Nephron progenitor cell (in vitro differentiated cells): ENCODE measurements around the gene SMIM14.

Experiments
- DNase-seq: peaks from one replicate; pipeline ENCODE4 v3.0.0; 2021
- H3K27ac Mint-ChIP-seq: 2 replicates; pipeline ENCODE4 v1.8.0; 2021; ENCODE audit warnings: mild to moderate bottlenecking, moderate library complexity, mixed read lengths
- H3K27me3 Mint-ChIP-seq: 2 replicates; pipeline ENCODE4 v1.8.0; 2021; ENCODE audit warnings: mild to moderate bottlenecking, low read depth, mixed read lengths; ENCODE audit not compliant: poor library complexity
- H3K36me3 Mint-ChIP-seq: 2 replicates; pipeline ENCODE4 v1.8.0; 2021; ENCODE audit warnings: low read depth, mixed read lengths
- H3K4me1 Mint-ChIP-seq: 2 replicates; pipeline ENCODE4 v1.8.0; 2021; ENCODE audit warnings: mixed read lengths
- H3K4me3 Mint-ChIP-seq: 2 replicates; pipeline ENCODE4 v1.8.0; 2021; ENCODE audit warnings: mild to moderate bottlenecking, moderate library complexity, mixed read lengths
- H3K9me3 Mint-ChIP-seq: 2 replicates; pipeline ENCODE4 v1.8.0; 2021; ENCODE audit warnings: mild to moderate bottlenecking, moderate library complexity, mixed read lengths
- CTCF ChIP-seq: fragments of 200-600 bp; sonication (generic); IDR thresholded peaks from 2 replicates; pipeline ENCODE4 v1.5.0; 2021; ENCODE audit warnings: antibody characterized with exemption

Gene SMIM14

GRCh38 chr4:39648827-39649558 is 10.3 kb upstream of the SMIM14 start:
- Mint-ChIP-seq H3K4me1 (no peaks in the 10 kb centered on the region), H3K4me3 (no peak overlapping the region), H3K36me3 (peaks cover 6% of the 10 kb centered on the region), H3K27me3 (no peaks in the 10 kb centered on the region), H3K27ac (no peak overlapping the region), H3K9me3 (peaks cover 4% of the 10 kb centered on the region)
- no peak for TF ChIP-seq CTCF
- no peak for DNase-seq

GRCh38 chr4:39648213-39648612 is 9.5 kb upstream of the SMIM14 start:
- no peaks in the 10 kb centered on the region for H3K27me3 Mint-ChIP-seq
- no peak for DNase-seq
- peaks cover 6% of the 10 kb centered on the region for H3K36me3 Mint-ChIP-seq
- no peak overlapping the region for H3K27ac Mint-ChIP-seq
- H3K9me3 Mint-ChIP-seq: peaks cover 4% of the 10 kb centered on the region
- H3K4me3 Mint-ChIP-seq: no peak overlapping the region
- no peak for TF ChIP-seq CTCF
- H3K4me1 Mint-ChIP-seq: no peaks in the 10 kb centered on the region

GRCh38 chr4:39642885-39643552 is 4.4 kb upstream of the SMIM14 start:
- Mint-ChIP-seq H3K27ac (no peak overlapping the region), H3K9me3 (no peaks in the 10 kb centered on the region), H3K4me1 (peaks cover 14% of the 10 kb centered on the region), H3K36me3 (no peaks in the 10 kb centered on the region), H3K27me3 (no peaks in the 10 kb centered on the region), H3K4me3 (no peak overlapping the region)
- no peak for TF ChIP-seq CTCF
- DNase-seq: no peak

- DNase-seq: no peak
- Mint-ChIP-seq H3K4me3 (no peak overlapping the region), H3K36me3 (no peaks in the 10 kb centered on the region), H3K27ac (no peak overlapping the region), H3K9me3 (no peaks in the 10 kb centered on the region), H3K4me1 (peaks cover 25% of the 10 kb centered on the region), H3K27me3 (no peaks in the 10 kb centered on the region)
- TF ChIP-seq CTCF: no peak
These were observed 2.8 kb upstream of the SMIM14 start for GRCh38 chr4:39641451-39641850.

GRCh38 chr4:39637586-39638353 is 895 bp downstream of the SMIM14 start:
- Mint-ChIP-seq H3K27me3 (no peaks in the 10 kb centered on the region), H3K4me3 (peak overlapping the region; percentile 90), H3K4me1 (peaks cover 38% of the 10 kb centered on the region), H3K36me3 (peaks cover 4% of the 10 kb centered on the region), H3K27ac (peak overlapping the region; percentile 99), H3K9me3 (no peaks in the 10 kb centered on the region)
- no peak for TF ChIP-seq CTCF
- DNase-seq: peak; percentile 63
